GM12801 (cell line): ENCODE measurements around the gene PLCB2.

ENCODE experiments used
- TF ChIP-seq, protein P1 (sequence below): IDR thresholded peaks from one replicate; pipeline ENCODE4 v1.5.1; 2011; ENCODE audit warnings: control low read depth; ENCODE audit not compliant: insufficient read length; ENCODE audit errors: extremely low read depth

PLCB2 gene

GRCh38 chr15:40285554-40286011, 22.2 kb downstream of the PLCB2 start:
- TF ChIP-seq, protein P1, sequence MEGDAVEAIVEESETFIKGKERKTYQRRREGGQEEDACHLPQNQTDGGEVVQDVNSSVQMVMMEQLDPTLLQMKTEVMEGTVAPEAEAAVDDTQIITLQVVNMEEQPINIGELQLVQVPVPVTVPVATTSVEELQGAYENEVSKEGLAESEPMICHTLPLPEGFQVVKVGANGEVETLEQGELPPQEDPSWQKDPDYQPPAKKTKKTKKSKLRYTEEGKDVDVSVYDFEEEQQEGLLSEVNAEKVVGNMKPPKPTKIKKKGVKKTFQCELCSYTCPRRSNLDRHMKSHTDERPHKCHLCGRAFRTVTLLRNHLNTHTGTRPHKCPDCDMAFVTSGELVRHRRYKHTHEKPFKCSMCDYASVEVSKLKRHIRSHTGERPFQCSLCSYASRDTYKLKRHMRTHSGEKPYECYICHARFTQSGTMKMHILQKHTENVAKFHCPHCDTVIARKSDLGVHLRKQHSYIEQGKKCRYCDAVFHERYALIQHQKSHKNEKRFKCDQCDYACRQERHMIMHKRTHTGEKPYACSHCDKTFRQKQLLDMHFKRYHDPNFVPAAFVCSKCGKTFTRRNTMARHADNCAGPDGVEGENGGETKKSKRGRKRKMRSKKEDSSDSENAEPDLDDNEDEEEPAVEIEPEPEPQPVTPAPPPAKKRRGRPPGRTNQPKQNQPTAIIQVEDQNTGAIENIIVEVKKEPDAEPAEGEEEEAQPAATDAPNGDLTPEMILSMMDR, result no peak

GRCh38 chr15:40285151-40285550, 22.6 kb downstream of the PLCB2 start:
- TF ChIP-seq, protein P1, result no peak

- TF ChIP-seq, protein P1, result no peak
Observed at GRCh38 chr15:40283615-40284300, 24.0 kb downstream of the PLCB2 start.

- TF ChIP-seq, protein P1, result no peak
Observed at GRCh38 chr15:40282869-40283614, 24.7 kb downstream of the PLCB2 start, which contains the start of gene ANKRD63. Gene ANKRD63 (minus strand): TSS chr15:40283064. CDS start chr15:40282586, 478 bp downstream.

DNA sequence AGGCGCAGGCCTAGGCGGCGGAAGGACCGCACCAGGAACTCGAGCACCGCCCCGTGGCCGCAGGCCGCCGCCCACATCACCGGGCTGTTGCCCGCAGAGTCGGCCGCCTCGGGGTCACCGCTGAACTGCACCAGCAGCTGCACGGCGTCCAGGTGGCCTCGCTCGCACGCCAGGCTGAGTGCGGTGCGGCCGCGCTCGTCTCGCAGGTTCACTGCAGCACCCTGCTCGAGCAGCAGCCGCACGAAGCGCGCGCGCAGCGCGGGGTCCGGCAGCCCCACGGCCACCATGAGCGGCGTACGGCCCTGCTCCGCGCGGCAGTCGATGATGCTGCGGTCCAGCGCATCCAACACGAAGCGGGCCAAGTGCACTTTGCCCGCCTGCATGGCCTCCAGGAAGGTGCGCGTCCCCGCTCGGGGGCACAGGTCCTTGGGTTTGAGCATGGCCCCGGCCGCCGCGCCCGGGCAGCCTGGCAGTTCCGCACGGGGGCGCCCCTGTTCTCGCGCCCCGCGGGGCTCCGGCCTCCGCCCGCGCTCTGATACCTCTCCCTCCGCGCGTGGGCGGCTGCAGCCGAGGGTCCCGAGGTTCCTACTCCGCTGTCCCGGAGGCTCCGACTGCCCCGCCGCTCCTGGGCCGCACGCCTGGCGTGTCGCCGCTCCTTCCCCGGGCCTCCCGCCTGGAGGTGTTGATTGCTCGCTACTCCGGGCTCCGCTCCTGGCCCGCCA, 25.4 kb downstream of the PLCB2 start:
- TF ChIP-seq, protein P1, result no peak

DNA sequence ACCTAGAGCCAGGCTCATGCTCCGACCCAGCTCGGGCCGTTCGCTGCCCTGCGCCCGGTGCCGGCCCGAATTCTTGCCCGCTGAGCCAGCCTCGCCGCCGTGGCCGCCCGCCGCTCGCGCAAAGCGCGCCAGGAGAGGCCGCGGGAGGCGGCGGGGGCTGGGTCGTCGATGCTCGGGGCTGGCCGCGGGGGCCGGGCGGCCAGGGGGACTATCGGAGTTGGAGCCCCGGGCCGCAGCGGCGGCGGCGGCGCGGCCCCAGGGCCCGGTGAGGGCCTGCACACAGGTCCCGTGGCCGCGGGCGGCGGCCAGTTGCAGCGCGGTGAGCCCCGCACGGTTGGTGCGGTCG, 26.0 kb downstream of the PLCB2 start:
- TF ChIP-seq, protein P1, result no peak
